SIG-M5 (cell line): ENCODE results near the gene ZFP69.
"Not testable (repeated sequence)": the region's sequence is repeated elsewhere in the genome, so short reads cannot be mapped to it uniquely, and the experiment has no call there.

Experiments
- DNase-seq: peaks from one replicate; lab custom pipeline; 2025; lab: John Stamatoyannopoulos, UW

Gene ZFP69

DNA sequence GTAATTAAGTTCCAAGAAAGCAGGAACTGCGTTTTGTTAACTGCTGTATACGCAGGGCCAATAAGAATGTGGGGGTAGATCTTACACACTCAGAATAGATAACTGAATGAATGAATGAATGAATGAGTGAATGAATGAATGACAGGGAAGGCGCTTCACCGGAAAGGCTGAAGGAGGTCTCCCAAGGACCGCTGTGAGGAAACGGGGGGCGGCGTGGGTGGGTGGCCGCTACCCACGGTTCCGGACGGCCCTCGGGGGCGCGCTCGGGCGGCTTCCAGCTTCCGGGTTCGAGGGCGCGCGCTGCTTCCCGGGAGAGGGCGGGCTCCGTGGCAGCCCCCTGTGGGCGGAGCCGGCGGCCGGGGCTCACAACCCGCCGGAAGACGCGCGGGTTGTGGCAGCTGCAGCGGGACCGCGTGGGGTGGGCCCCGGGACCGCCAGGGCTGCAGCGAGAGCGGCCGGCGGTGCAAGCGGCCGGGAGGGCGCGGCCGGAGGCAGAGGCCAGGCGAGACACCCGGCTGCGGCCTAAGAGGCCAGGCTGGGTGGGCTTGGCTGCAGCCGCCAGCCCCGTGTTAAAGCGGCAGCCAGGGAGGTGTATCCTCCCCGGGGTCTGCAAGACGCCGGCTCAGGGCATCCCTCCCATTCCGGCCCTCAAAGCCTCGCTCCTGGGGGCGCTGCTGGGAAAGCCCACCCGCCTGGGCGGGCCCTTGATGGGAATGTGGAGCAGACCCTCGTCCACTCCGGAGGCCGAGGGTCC lies at the start of gene ZFP69:
Gene ZFP69 (plus strand): TSS at position 367 of the 754 bp plus-strand sequence. CDS start 2,072 bp downstream, outside the sequence.
- DNase-seq: no peak

DNA sequence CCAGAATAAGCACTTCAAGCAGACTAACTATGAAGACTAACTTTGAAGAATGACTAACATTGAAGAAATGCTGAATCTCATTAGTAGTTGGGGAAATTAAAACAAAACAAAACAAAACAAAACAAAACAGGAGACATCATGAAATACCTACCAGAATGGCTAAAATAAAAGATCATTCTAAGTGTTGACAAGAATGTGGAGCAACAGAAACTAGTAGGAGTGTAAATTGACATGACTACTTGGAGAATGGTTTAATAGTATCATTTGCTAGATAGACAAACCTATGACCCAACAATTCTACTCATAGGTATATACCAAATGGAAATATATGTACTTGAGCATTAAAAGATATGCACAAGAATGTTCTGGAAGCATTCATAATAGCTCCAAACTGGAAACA lies 45.7 kb upstream of the ZFP69 start:
- DNase-seq: no peak

DNA sequence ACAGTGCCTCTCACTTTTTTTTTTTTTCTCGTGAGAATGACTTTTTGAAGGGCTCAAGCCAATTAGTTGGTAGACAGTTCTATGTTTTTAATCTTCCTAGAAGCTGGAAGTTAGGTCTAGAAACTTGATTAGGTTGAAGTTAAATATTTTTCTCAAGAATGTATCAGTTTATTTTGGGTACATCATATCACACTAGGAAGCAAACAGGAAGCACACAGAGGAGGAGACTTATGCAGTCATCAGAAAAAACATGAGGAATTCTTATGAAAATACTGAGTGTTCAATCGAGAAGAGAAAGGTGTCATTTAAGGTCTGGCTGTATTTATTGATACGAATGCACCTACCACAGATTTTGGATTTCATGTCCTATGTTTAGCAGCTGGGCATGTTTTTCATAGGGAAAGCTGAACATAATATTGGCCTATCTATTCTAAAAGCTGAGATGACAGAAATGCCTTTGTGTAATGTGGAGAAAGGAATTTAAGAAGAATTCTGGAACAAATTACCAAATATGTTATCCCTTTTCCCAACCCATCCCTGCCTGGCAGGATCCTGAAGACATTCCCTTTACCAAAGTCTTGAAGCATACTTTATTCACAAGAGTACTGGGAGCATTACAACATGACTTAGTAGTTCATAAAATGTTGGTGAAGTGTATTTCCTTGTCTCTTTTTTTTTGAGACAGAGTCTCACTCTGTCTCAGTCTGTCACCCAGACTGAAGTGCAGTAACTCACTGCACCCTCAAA lies 44.3 kb upstream of the ZFP69 start:
- DNase-seq: no peak

DNA sequence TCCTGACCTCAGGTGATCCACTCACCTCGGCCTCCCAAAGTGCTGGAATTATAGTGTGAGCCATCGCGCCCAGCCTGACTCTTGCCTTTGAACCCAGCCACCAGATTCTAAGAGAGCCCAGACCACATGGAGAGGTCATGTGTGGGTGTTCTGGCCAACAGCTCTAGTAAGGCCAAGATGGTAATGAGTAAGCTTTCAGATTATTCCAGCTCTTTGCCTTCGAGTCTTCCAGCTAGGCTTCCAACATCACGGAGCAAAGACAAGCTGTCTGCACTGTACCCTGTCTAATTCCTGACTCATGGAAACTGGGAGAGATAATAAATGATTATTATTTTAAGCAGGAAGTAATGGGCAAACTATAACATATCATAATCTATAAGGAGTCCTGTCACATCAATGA lies 41.6 kb upstream of the ZFP69 start:
- no peak for DNase-seq

DNA sequence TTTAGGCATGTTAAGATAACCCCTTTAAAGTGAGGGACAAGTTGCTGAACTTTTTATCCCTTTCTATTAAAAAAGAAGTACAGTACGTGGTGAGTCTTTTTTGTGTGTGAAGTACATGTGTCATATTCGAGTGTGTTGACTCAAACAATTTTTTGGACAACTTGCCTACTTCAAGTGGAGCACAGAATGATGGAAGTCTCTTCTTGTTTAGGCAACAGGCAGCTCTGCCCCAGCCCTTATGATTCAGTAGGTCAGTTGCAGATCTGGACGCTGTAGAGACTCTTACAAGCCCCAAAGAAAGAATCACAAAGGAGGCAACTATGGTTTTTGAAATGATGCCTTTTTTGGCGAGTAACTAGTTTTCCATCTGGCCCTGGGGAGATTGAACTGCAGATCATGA lies 41.2 kb upstream of the ZFP69 start:
- no peak for DNase-seq

DNA sequence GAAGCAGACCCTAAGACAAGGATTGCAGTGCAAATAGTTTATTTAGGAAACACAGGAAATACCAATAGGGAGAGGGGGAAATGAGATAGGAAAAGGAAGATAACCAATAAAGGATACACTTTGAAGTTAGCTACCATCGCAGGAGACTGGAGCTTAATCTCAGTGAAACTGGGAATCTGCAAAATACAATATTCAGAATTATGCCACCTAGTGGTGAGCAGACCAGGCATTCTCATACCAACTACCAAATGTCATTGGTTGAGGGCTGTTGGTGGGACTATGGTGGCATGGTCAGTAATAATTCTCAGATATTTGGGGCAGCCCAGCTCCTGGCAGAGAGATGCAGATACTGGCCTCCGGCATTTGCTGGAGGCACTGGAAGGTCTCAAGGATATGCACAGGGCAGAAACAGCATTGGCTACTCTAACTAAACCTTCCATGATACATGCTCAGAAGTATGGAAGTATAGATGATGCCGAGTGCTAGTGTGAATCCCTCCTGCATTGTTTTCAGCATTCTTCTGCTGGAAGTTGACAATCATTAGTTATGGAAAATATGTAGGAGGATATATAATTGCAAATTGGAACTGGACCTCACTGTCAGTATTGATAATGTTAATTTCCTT lies 38.6 kb upstream of the ZFP69 start:
- no peak for DNase-seq

DNA sequence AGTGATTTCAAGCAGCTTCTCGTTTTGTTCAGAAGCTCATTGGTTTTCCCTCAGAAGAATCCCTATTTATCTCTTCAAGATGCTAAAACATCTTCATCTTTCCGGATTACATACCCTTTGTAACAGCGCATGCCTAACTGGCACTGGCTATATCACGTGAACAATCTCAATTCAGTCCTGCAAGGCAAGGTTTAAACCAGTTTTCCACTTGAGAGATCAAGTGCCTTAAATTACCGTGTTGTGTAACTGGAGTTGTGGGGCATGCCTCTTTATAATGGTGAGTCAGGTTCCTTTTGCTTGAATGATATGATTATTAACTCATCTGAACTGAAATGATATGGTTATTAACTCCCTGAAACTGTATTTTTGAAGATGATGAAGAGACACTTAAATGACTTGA lies 37.8 kb upstream of the ZFP69 start:
- no peak for DNase-seq

DNA sequence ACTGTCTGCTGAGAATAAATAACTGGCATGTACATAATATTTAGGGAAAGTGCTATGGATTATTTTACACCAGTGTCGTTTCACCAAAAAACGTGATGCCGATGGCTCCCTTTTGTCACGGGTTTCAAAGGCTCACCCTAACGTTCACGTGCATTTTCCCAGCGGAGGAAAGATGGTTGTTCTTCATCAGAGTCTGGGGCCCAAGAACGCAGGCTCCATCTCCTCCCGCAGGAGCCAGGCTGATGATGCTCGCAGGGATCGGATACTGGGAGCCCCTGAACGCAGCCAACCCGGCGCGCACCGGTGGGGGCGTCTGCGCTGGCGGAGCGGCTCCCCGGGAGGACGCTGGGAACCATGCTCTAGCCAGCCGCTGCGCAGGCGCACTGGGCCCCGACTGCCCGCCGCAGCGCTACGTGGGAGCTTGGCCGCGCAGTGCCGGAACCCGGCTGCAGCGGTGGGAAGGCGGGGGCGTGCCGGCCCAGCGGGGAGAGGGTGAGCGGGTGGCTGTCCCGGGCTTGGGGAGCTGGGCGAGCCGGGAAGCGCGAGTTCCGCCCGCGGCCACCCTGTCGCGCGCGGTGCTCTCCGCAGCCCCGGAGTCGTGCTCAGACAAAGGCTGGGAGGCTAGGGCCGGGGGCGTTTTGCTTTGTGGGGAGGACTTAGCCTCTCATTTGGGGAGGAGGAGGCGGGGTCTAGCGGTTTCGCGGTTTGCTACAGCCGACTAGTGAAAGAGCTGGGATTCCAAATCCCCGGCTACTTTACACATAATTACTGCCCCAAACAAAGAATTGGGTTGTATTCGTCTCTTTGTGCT lies 27.2 kb upstream of the ZFP69 start, which contains the start of gene ZFP69B:
Gene ZFP69B (plus strand): TSS at position 793 of the 811 bp plus-strand sequence. CDS start 486 bp downstream, outside the sequence.
- no peak for DNase-seq

DNA sequence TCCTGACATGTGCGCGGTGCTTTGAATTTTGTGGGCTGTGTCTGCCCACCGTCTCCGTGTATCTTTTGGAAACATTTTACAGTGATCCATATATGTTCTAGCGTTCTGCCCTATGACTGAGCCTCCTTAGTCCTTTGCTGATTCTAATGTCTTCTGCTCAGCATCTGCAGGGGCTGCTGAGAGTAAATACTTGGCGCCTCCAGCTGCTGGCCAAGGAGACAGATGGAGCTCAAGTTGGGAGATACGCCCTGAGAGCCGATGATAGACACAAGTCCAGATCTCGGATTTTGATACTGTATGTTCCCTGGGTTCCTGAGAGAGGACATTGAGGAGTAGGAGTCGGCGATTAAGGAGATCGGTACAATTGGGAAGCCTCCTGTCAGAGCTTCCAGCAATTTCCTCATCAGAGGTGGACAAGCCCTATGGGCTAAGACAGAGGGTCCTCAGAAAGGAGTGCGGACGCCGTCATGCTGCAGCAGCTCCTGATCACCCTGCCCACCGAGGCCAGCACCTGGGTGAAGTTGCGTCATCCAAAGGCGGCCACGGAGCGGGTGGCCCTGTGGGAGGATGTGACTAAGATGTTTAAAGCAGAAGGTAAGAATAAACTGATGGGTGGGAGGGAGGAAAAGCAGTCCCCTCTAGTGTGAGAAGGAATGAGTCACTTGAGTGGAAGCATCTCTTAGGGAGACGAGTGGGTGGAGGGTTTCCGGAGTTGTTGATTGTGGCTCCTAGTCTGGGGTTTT lies 26.4 kb upstream of the ZFP69 start:
- DNase-seq: no peak

DNA sequence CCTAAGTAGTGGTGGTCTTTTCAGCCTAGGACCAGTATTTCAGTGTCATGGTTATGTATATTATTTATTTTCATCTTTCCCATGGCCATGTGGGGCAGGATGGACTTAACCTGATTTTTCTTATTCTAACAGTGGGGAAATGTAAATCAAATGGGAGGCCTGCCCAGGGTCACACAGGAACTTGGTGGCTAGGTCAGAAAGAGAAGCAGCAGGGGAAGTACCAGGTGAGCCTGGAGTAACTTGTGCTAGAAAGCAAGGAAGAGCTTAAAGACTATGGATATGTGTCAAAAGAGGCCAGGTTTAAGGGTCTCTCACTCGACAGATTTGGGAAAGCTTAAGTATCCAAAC lies 25.9 kb upstream of the ZFP69 start:
- no peak for DNase-seq

DNA sequence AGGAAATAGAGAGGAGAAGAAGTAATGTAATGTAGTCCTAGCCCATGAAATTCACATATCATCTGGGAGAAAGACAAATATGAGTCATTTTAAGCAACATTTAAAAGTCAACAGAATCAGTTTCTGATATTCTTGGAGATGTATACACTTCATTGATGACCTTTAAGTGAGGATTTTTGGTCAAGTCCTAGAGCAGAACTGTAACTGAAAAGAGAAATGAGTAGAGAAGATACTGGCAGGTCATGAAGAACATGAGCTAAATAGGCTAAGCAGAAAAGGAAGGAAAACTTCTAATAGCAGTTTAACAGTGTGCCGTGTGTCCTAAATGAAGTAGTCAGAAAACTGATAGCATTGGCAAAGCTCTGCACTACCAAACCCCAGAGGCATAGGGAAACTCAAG lies 22.2 kb upstream of the ZFP69 start:
- DNase-seq: no peak

DNA sequence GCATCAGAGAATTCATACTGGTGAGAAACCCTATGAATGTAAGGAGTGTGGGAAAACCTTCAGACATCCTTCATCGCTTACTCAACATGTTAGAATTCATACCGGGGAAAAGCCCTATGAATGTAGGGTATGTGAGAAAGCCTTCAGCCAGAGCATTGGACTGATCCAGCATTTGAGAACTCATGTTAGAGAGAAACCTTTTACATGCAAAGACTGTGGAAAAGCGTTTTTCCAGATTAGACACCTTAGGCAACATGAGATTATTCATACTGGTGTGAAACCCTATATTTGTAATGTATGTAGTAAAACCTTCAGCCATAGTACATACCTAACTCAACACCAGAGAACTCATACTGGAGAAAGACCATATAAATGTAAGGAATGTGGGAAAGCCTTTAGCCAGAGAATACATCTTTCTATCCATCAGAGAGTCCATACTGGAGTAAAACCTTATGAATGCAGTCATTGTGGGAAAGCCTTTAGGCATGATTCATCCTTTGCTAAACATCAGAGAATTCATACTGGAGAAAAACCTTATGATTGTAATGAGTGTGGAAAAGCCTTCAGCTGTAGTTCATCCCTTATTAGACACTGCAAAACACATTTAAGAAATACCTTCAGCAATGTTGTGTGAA lies 14.0 kb upstream of the ZFP69 start:
- DNase-seq: no peak

DNA sequence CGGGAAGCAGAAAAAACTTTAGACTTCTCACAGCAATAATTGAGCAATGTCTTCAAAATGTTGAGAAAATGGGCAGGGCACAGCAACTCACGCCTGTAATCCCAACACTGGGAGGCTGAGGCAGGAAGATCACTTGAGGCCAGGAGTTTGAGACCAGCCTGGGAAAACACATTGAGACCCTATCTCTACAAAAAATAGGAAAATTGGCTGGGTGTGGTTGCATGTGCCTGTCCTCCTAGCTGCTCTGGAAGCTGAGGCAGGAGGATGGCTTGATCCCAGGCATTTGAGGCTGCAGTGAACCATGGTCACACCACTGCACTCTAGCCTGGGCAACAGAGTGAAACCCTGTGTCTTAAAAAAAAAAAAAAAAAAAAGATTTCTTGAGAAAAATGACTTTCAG lies 7.8 kb upstream of the ZFP69 start:
- no peak for DNase-seq

DNA sequence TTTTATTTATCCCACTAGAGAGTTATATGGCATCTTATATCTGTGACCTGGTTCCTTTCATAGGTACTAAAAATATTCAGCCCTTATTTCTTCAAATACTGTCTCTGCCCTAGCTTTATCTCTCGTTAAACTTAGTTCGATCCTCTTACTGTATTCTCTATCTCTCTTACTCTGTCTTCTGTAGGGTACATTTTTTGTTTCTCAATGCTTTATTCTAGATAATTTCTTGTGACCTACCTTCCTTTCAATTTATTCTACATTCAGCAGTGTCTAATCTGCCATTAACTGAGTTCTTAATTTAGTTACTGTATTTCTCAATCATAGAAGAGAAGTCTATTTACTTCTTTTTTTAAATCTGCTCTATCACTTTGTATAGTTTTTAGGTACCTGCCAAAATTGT lies 1.8 kb upstream of the ZFP69 start:
- no peak for DNase-seq

DNA sequence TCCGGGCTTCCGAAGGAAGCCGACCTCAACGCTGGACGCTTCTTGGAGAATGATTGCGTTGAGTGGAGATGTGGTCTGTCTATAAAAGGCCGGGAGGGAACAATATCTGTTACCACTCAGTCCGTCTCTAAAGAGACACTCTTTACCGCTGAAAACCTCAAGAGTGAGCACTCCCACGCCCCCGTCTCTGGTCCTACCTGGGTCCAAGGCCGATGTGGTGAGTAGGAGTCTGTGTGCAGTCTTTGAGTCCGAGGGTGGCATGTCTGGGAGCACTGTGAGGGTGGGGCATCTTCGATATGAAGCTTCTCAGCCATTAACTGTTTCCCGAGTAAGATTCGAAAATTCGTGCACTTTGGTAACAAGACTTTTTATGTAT lies 576 bp downstream of the ZFP69 start:
- no peak for DNase-seq

DNA sequence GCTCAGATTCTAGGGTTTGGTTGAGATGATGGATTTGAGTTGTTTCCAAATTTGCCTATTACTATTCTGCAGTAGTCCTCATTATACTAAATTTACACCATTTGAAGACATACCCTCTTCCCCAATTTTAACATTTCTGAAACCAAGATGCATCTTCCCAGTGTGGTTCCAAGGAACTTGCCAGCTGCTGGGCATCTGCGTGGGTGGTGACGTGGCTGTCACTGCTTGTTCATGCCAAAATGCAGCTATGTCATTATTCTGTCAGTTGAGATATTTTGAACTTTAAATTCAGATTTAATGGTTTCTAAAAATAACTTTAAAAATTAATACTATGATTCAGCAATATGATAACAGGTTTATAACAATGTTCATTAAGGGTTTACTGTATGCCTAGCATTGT lies 1.2 kb downstream of the ZFP69 start:
- no peak for DNase-seq

DNA sequence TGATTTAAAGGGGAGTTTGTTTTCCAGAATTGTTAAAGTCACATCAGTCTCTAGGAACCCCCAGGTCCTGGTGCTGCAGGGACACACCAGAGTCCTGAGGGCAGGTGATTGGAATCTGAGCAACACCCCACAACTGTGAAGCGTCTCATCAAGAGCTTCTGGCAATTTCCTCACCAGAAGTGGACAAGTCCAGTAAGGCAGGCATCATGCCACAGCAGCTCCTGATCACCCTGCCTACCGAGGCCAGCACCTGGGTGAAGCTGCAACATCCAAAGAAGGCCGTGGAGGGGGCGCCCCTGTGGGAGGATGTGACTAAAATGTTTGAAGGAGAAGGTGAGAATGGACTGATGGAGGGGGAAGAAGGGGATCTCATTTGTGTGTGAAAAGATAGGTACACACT lies 2.1 kb downstream of the ZFP69 start:
- no peak for DNase-seq

DNA sequence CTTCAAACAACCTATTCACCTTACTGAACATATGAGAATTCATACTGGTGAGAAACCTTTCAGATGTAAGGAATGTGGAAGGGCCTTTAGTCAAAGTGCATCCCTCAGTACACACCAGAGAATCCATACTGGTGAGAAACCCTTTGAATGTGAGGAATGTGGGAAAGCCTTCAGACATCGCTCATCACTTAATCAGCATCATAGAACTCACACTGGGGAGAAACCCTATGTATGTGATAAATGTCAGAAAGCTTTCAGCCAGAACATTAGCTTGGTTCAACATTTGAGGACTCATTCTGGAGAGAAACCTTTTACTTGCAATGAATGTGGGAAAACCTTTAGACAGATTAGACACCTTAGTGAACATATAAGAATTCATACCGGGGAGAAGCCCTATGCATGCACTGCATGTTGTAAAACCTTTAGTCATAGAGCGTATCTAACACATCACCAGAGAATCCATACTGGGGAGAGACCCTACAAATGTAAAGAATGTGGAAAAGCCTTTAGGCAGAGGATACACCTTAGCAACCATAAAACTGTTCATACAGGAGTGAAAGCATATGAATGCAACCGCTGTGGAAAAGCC lies 18.3 kb downstream of the ZFP69 start:
- no peak for DNase-seq

DNA sequence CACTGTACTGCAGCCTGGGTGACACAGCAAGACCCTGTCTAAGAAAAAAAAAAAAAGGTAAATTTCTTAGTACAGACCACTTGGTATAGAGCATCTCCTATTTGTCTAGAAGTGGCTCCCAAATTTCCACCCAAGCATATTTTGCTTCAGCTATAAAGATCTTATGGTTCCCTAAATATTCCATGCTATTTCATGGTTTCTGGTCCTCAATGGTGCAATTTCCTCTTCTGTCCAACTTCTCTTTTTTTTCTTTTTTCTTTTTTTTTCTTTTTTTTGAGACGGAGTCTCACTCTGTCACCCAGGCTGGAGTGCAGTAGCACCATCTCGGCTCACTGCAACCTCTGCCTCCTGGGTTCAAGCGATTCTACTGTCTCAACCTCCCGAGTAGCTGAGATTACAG lies 25.6 kb downstream of the ZFP69 start:
- not testable (repeated sequence) for DNase-seq

DNA sequence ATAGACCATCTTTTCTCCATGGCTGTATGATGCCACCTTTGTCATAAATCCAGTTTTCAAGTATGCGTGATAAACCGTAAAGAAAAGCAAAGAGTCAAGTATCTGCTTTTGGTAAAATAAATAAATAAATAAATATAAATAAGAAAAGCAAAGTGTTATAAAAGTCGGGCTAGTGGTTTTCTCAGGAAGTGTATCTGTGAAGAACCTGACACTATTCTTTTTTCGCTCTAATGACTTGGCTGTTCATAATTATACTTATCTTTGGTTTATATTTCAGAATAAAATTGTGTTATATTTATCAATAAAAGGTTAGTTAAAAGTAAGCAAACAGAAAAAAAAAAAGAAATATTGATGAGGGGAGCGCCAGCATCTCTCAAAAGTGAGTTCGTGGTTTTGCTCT lies 30.9 kb downstream of the ZFP69 start:
- DNase-seq: no peak
